Peyer's patch (tissue), 4 donors: Measurements from ENCODE around the gene PPM1G.

Source experiments
- CTCF ChIP-seq, 6 experiments: fragments of 450-650 bp in 4 of 6; fragments of 200-600 bp in 2 of 6; sonication (generic) in 1 of 6; IDR thresholded peaks; one replicate each; pipeline ENCODE4 v1.5.1; 2017 to 2019; ENCODE audit warnings: antibody characterized with exemption in 6 of 6, mild to moderate bottlenecking in 3 of 6, moderate library complexity in 1 of 6
- POLR2A ChIP-seq, 2 donors: fragments of 450-650 bp; IDR thresholded peaks; one replicate each; pipeline ENCODE4 v1.5.1; 2017; ENCODE audit warnings: antibody characterized with exemption in 2 of 2, mild to moderate bottlenecking in 2 of 2, moderate library complexity in 2 of 2

GRCh38 chr2:27370816-27371620, 38.4 kb downstream of the PPM1G start:
- TF ChIP-seq CTCF (IDR thresholded peaks at IDR 0.05) (no peak), POLR2A (IDR thresholded peaks at IDR 0.05) (peak; percentile 17 to 60)
